Mesothelial cell of epicardium (in vitro differentiated cells): ENCODE data around the gene SERPINB7. TPM values are rescaled to one million over a fixed set of nuclear protein-coding genes. Genes with fewer than 3 reads are reported as not detected.

Source experiments
- DNase-seq, 2 experiments: peaks; one replicate each; pipeline ENCODE4 v3.0.0; 2021; ENCODE audit warnings: low spot score in 2 of 2; ENCODE audit not compliant: unreplicated experiment in 2 of 2
- H3K27ac Mint-ChIP-seq: 2 replicates; pipeline ENCODE4 v1.8.0; 2021; ENCODE audit warnings: mixed read lengths
- H3K27me3 Mint-ChIP-seq: 2 replicates; pipeline ENCODE4 v1.8.0; 2021; ENCODE audit warnings: low read depth, mixed read lengths
- H3K36me3 Mint-ChIP-seq: 2 replicates; pipeline ENCODE4 v1.8.0; 2021; ENCODE audit warnings: mixed read lengths
- H3K4me1 Mint-ChIP-seq: 2 replicates; pipeline ENCODE4 v1.8.0; 2021; ENCODE audit warnings: mixed read lengths
- H3K4me3 Mint-ChIP-seq: 2 replicates; pipeline ENCODE4 v1.8.0; 2021; ENCODE audit warnings: mild to moderate bottlenecking, moderate library complexity, mixed read lengths
- H3K9me3 Mint-ChIP-seq: 2 replicates; pipeline ENCODE4 v1.8.0; 2021; ENCODE audit warnings: mixed read lengths
- CTCF ChIP-seq: fragments of 200-600 bp; sonication (generic); IDR thresholded peaks from one replicate; pipeline ENCODE4 v1.5.0; 2021; ENCODE audit warnings: antibody characterized with exemption; ENCODE audit not compliant: unreplicated experiment
- total RNA-seq: library from RNA; stranded (reverse); gene quantifications from 3 replicates; pipeline ENCODE4 v1.2.1, GENCODE V29; 2021

The SERPINB7 gene
- total RNA-seq, 1 donor from 2014 or later, result 0.40 TPM

DNA sequence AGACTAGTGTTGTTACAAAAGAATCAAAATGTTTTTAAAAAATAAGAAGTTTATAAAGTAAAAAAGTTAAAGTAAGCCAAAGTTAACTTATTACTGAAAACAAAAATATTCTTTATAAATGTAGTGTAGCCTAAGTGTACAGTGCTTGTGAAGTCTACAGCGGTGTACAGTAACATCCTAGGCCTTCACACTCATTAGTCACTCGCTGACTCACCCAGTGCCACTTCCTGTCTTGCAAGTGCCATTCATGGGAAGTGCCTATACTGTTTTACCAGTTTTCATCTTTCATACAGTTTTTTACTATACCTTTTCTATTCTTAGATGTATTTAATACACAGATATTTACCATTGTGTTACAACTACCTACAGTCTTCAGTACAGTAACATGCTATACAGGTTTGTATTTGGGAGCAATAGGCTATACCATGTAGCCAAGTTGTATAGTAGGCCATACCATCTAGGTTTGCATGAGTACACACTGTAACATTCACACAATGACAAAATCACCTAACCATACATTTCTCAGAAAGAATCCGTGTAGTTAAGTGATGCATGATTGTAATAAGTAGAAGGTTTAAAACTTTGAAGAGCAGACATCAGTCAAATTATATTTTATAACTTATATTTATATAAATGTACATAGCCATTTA lies 13.4 kb downstream of the SERPINB7 start:
- H3K27ac Mint-ChIP-seq, result no peak overlapping the region
- peaks cover 7% of the 10 kb centered on the region for H3K4me1 Mint-ChIP-seq
- H3K4me3 Mint-ChIP-seq, result no peak overlapping the region
- no peaks in the 10 kb centered on the region for H3K36me3 Mint-ChIP-seq
- no peak for DNase-seq
- no peaks in the 10 kb centered on the region for H3K9me3 Mint-ChIP-seq
- TF ChIP-seq CTCF, result no peak
- no peaks in the 10 kb centered on the region for H3K27me3 Mint-ChIP-seq

GRCh38 chr18:63789327-63789726 lies 14.1 kb downstream of the SERPINB7 start:
- Mint-ChIP-seq H3K27ac (no peak overlapping the region), H3K4me3 (no peak overlapping the region), H3K9me3 (no peaks in the 10 kb centered on the region), H3K27me3 (no peaks in the 10 kb centered on the region), H3K4me1 (peaks cover 7% of the 10 kb centered on the region), H3K36me3 (no peaks in the 10 kb centered on the region)
- no peak for TF ChIP-seq CTCF
- no peak for DNase-seq

GRCh38 chr18:63795606-63796005 lies 20.4 kb downstream of the SERPINB7 start:
- DNase-seq, result no peak
- Mint-ChIP-seq H3K27ac (no peak overlapping the region), H3K36me3 (no peaks in the 10 kb centered on the region), H3K4me3 (no peak overlapping the region), H3K4me1 (peaks cover 4% of the 10 kb centered on the region), H3K27me3 (no peaks in the 10 kb centered on the region), H3K9me3 (no peaks in the 10 kb centered on the region)
- no peak for TF ChIP-seq CTCF

GRCh38 chr18:63799189-63799588 lies 24.0 kb downstream of the SERPINB7 start:
- H3K4me3 Mint-ChIP-seq, result no peak overlapping the region

DNA sequence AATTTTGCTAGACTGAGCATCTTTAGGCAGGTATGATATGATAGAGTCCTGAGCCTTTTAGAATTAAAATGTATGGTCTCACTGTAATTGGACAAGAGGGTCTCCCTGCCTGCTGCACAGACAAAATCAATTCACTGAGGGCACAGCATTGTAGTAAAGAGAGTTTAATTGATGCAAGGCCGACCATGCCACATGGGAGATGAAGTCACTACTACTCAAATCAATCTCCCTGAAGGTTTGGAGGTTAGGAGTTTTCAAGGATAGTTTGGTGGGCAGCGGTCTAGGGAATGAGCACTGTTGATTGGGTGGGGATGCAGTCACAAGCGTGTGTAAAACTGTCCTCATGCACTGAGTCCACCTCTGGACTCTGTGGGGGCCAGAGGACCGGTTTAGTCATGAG lies 26.1 kb downstream of the SERPINB7 start:
- Mint-ChIP-seq H3K9me3 (no peaks in the 10 kb centered on the region), H3K36me3 (no peaks in the 10 kb centered on the region), H3K4me3 (no peak overlapping the region), H3K27ac (no peak overlapping the region), H3K27me3 (peaks cover 5% of the 10 kb centered on the region), H3K4me1 (peaks cover 4% of the 10 kb centered on the region)
- no peak for DNase-seq
- TF ChIP-seq CTCF, result no peak

More at GRCh38 chr18:63799189-63799588, 24.0 kb downstream of the SERPINB7 start:
- H3K4me1 Mint-ChIP-seq, result peaks cover 4% of the 10 kb centered on the region
- TF ChIP-seq CTCF, result no peak
- H3K27me3 Mint-ChIP-seq, result no peaks in the 10 kb centered on the region
- no peak for DNase-seq
- H3K9me3 Mint-ChIP-seq, result no peaks in the 10 kb centered on the region
- H3K36me3 Mint-ChIP-seq, result no peaks in the 10 kb centered on the region
- H3K27ac Mint-ChIP-seq, result no peak overlapping the region
